Right kidney (tissue), 9 donors: Measurements from ENCODE around the gene NT5C.
"Not testable (repeated sequence)": the region's sequence is repeated elsewhere in the genome, so short reads cannot be mapped to it uniquely, and the experiment has no call there.

Source experiments
- DNase-seq: peaks from one replicate; pipeline ENCODE4 v3.0.0-alpha.2; 2016
- long read RNA-seq, 8 donors: transcript quantifications; one replicate each; lab custom pipeline, GENCODE V29; 2026

The NT5C gene
- long read RNA-seq, donor 1, transcript NT5C-210 (4 exons, 860 nt): minor isoform, 5 of 57 reads
- long read RNA-seq, donor 1, transcript NT5C-214 (2 exons, 503 nt): minor isoform, 8 of 57 reads
- long read RNA-seq, donor 1, transcript NT5C-201 (5 exons, 954 nt): major isoform, 25 of 57 reads
- long read RNA-seq, donor 1, transcript NT5C-212 (4 exons, 921 nt): minor isoform, 5 of 57 reads
- long read RNA-seq, donor 1, partial matches to known transcripts: 5 of 57 reads
- long read RNA-seq, donor 1, other reads (novel, unspliced or antisense): 0 of 57 reads
- long read RNA-seq, donor 2, transcript NT5C-201 (5 exons, 954 nt): major isoform, 24 of 33 reads
- long read RNA-seq, donor 2, partial matches to known transcripts: 0 of 33 reads
- long read RNA-seq, donor 2, other reads (novel, unspliced or antisense): 0 of 33 reads
- long read RNA-seq, donor 3, transcript NT5C-201 (5 exons, 954 nt): major isoform, 11 of 21 reads
- long read RNA-seq, donor 3, partial matches to known transcripts: 0 of 21 reads
- long read RNA-seq, donor 3, other reads (novel, unspliced or antisense): 0 of 21 reads
- long read RNA-seq, donor 4, transcript NT5C-201 (5 exons, 954 nt): major isoform, 11 of 30 reads
- long read RNA-seq, donor 4, transcript NT5C-214 (2 exons, 503 nt): minor isoform, 7 of 30 reads
- long read RNA-seq, donor 4, partial matches to known transcripts: 0 of 30 reads
- long read RNA-seq, donor 4, other reads (novel, unspliced or antisense): 0 of 30 reads
- long read RNA-seq, donor 5, transcript NT5C-201 (5 exons, 954 nt): major isoform, 22 of 30 reads
- long read RNA-seq, donor 5, partial matches to known transcripts: 0 of 30 reads
- long read RNA-seq, donor 5, other reads (novel, unspliced or antisense): 0 of 30 reads
- long read RNA-seq, donor 6, transcript NT5C-201 (5 exons, 954 nt): major isoform, 22 of 34 reads
- long read RNA-seq, donor 6, partial matches to known transcripts: 0 of 34 reads
- long read RNA-seq, donor 6, other reads (novel, unspliced or antisense): 0 of 34 reads
- long read RNA-seq, donor 7: 0 reads
- long read RNA-seq, donor 8, transcript NT5C-201 (5 exons, 954 nt): major isoform, 37 of 45 reads
- long read RNA-seq, donor 8, partial matches to known transcripts: 0 of 45 reads
- long read RNA-seq, donor 8, other reads (novel, unspliced or antisense): 0 of 45 reads

DNA sequence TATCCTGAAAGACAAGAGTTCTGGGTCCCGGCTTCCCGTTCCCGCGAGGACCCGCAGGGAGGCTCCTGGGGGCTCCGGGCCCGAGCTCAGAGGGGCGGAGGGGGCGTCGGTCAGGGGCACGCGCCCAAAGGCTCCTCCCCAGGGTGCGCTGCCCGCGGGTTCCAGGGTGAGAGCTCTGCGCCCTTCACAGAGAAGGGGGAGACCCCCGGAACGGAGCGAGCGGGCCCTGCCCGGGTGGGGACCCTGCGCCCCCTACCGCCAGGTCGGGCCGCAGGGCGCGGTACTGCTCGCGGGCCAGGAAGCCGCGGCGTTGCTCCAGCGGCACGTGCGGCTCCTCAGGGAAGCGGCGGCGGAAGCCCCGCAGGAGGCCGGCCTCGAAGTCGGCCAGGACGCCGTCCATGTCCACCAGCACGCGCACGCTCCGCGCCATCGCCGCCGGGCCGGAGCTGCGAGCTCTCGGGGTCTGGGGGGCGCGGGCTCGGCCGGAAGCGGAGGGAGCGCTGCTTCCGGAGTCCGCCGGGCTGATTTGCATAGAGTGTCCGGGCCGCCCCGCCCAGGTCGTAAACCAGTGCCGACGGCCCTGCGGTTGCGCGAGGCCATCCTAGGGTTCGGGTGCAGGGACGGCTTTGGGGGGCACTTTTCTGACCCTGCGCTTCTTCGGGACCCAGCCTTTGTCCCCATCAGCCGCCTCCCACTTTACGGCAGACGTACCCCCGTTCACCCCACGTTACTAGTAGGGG is at the start of gene NT5C:
Gene NT5C (minus strand): TSS at position 465 of the 740 bp plus-strand sequence. CDS start 35 bp downstream, at position 430.
- peak; percentile 97 for DNase-seq

- DNase-seq: no peak
Measured at GRCh38 chr17:75181110-75181509, 49.6 kb upstream of the NT5C start.

DNA sequence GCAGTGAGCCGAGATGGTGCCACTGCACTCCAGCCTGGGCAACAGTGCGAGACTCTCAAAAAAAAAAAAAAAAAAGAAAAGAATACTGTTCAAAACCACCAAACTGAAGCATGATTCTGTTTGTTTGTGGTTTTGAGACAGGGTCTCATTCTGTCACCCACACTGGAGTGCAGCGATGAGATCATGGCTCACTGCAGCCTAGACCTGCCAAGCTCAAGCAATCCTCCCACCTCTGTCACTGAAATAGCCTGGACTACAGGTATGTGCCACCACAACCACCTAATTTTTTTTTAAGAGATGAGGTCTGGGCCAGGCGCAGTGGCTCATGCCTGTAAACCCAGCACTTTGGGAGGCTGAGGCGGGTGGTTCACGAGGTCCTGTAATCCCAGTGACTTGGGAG is 46.9 kb upstream of the NT5C start:
- no peak for DNase-seq

GRCh38 chr17:75176625-75177024 is 45.1 kb upstream of the NT5C start:
- no peak for DNase-seq

DNA sequence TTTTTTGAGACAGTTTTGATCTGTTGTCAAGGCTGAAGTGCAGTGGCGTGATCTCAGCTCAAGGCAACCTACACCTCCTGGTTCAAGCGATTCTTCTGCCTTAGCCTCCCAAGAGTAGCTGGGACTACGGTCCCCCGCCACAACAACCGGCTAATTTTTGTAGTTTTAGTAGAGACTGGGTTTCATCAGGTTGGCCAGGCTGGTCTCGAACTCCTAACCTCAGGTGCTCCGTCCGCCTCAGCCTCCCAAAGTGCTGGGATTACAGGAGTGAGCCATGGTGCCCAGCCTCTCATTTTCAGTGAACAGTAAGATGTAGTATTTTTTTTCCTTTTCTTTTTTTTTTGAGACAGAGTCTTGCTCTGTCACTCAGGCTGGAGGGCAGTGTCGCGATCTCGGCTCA is 43.5 kb upstream of the NT5C start:
- DNase-seq: no peak

DNA sequence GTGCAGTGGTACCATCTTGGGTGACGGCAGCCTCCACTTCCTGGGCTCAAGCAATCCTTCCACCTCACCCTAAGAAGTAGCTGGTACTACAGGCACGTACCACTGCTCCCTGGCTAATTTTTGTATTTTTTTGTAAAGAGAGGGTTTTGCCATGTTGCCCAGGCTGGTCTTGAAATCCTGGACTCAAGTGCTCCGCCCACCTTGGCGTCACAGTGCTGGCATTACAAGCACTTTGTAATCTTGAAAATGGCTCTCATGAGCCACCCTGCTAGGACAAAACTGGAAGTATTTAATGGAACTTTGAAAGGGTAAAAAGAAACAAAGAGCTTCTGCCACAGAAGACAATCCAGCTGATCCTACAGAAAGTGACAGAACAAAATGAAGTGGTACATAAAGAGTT is 42.0 kb upstream of the NT5C start:
- DNase-seq: no peak

DNA sequence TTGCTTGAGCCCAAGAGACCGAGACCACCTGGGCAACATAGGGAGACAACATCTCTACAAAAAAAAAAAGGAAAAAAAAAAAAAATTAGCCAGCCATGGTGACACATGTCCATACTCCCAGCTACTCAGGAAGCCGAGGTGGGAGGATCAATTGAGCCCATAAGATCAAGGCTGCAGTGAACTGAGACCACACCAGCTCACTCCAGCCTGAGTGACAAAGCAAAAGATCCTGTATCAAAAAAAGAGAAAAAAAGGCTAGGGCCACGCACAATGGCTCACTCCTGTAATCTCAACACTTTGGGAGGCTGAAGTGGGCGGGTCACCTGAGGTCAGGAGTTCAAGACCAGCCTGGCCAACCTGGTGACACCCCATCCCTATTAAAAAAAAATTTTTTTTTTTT is 37.5 kb upstream of the NT5C start:
- DNase-seq: no peak

DNA sequence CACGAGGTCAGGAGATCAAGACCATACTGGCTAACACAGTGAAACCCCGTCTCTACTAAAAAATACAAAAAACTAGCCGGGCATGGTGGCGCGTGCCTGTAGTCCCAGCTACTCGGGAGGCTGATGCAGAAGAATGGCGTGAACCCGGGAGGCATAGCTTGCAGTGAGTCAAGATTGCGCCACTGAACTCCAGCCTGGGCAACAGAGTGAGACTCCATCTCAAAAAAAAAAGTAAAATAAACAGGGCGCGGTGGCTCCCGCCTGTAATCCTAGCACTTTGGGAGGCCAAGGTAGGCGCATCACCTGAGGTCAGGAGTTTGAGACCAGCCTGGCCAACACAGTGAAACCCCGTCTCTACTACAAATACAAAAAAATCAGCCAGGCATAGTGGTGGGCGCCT is 33.1 kb upstream of the NT5C start:
- not testable (repeated sequence) for DNase-seq

- no peak for DNase-seq
Measured at GRCh38 chr17:75163074-75163473, 31.5 kb upstream of the NT5C start.

DNA sequence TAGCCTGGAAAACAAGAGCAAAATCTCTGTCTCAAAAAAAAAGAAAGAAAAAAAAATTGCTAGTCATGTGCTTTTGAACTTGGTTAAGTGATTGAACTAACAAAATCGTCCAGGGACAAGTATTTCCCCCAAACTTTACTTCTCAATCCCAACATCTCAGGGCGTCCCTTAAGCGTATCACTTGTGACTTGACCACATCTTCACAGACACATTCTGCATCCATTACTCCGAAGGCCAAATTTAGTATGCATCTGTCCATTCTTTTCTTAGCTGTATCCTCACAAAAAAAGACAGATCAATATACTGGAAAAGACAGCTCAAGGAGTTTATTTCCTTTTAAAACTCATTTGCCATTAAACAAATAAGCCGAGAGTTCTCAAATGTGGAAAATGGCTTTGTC is 28.7 kb upstream of the NT5C start:
- DNase-seq: no peak

DNA sequence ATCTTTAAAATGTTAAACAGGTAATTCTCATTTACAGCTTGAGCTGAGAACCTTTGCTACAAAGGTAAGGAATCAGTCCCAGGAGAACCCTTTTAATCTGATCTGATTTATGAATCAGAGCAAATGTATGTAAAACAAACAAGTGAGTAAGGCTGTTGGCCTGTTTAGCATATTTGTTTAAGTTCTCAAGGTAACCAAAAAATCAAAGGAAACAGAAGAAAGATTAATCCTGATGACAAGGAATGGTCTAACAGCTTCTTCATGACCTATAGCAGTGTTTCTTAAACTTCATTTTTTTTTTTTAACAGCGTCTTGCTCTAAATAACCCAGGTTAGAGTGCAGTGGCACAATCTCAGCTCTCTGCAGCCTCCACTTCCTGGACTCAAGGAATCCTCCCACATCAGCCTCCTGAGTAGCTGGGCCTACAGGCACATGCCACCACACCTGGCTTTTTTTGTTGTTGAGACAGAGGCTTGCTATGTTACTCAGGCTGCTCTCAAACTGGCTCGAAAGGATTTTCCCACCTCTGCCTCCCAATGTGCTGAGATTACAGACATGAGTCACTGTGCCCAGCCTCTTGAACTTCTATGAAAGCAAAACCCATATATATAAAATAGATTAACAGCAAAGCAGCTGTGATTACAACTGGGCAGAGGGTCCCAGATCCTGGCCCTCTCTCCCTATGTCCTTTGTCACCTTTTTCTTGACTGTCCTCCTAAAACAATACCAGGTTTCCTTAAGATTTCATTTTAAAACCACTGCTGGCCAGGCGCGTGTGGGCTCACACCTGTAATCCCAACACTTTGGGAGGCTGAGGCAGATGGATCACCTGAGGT is 27.9 kb upstream of the NT5C start:
- no peak for DNase-seq

DNA sequence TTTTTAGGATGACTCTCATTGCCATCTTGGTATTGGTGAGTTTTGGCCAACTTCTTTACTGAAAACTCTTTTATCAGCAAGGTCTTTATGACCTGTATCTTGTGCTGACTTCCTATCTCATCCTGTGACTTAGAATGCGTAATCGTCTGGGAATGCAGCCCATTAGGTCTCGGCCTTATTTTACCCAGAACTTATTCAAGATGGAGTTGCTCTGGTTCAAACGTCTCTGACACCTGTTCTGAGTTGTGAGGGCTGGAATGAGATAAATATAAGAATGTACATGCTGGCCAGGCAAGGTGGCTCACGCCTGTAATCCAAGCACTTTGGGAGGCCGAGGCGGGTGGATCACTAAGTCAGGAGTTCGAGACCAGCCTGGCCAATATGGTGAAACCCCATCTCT is 26.9 kb upstream of the NT5C start:
- not testable (repeated sequence) for DNase-seq

- no peak for DNase-seq
Measured at GRCh38 chr17:75155191-75155601, 23.7 kb upstream of the NT5C start.

DNA sequence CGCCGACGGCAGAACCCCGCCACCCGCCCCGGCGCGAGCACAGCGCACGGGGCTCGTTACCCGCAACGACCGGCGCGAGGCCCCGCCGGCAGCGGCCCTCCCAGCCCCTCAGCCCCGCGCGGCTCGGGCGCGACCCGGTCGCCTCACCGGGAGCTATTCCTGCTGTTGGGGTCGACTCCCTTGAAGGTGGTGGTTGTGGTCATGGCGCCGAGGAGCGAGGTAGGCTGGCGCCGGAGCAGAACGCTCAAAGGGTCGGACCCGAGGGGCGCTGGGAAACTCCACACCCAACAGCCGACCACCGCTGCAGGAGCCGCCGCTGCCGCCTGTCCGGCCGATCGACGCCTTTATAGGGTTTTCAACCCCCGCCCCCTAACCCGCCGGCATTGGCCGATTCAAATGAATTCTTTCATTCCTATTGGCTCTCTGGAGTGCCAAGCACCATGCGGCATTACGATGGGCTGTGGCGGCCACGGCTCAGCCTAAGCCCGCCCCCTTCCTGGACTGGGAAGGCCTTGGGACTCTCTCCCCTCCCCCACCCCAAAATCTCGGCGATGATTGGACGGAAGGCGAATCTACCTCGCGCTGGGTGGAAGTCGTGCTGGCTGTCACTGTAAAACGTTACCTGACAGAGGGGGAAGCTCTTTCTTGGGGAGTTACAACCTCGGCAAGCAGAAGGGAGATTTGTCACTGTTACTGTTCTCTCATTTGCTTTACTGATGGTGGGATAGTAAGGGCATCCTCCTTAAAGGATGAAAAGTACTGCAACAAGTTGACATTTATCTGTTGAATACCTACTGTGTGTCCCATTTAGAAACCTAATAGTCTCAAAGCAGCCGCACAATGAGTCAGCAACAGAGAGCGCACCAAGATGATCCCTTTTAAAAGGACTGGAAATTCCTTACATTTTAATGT is 22.9 kb upstream of the NT5C start, which contains the start of gene JPT1:
Gene JPT1 (minus strand): TSS at position 318 of the 912 bp plus-strand sequence. CDS start 115 bp downstream, at position 203.
- peak; percentile 94 for DNase-seq

- DNase-seq: peak; percentile 81
Measured at GRCh38 chr17:75153780-75154194, 22.2 kb upstream of the NT5C start.

- DNase-seq: peak; percentile 55
Measured at GRCh38 chr17:75152922-75153779, 21.6 kb upstream of the NT5C start.

DNA sequence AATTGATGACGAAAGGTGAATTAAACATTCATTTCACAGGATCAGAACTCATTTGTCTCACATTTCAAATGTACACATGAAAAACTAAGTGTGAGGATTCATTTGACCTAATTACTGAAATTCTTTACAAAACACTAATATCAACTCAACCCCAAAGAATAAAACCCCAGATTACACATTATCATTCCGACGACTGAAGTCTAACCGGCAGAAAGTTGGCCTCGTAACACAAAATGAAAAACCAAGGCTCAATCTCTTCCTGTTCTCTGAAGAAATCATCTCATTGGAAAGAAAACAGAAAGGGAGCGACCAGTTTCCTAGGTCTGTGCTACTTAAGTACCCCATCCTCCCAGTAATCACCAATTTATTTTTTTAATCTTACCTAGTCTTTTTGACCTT is 21.0 kb upstream of the NT5C start:
- no peak for DNase-seq

GRCh38 chr17:75151930-75152329 is 20.4 kb upstream of the NT5C start:
- no peak for DNase-seq
